ENCODE data around the gene DDB1. TPM values are rescaled to one million over a fixed set of nuclear protein-coding genes. Genes with fewer than 3 reads are reported as not detected.

The DDB1 gene
- total RNA-seq, 4 donors from 2014 or later: 102 to 164 (median 118) TPM

DNA sequence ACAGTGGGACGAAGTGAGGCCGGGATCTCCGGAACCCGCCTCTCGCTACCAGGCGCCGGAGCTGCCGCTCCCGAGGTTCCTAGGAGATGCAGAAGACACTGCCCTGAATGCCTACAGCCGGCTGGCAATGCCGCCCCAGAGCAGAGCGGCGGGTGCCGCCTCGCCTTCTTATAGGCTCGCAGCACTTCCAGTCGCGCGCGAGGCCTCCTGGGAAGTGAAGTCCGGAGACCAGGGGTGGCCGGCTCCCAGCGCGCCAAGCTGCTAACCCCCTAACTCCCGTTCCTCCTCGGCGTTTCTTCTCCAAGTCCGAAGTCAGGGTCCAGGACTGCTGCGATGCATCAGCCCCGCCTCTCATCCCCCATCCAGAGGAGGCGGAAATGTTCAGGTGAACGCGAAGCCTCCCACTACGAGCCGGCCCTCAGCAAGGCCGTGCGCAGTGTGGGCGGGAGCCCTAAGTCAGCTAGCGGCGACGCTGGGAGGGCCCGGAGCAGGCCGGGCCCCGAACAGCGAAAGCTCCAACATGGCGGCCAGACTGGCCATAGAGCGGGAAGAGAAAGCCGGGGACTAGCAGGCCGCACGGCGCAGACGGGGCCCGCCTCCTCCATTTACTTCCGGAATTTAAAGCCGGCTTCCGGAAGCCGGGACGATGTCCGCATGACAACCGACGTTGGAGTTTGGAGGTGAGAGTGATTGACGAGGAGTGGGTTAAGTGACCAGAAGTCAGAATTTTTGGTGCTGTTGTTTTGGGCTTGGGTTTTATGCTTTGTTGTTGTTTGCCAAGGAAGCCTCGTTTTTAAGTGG is 29.0 kb upstream of the DDB1 start, which contains the start of the genes CYB561A3 and TMEM138:
Gene CYB561A3 (minus strand): TSS at position 142 of the 801 bp plus-strand sequence. CDS start 5,169 bp downstream, outside the sequence.
Gene TMEM138 (plus strand): TSS at position 634 of the 801 bp plus-strand sequence. CDS start 2,017 bp downstream, outside the sequence.
- H3K4me1 ChIP-seq: peaks cover 30 to 42% (median 32%) of the 10 kb centered on the region in 4 donors
- peak within 1 kb of the TSS; percentile 66 to 94 (median 80) for H3K4me3 ChIP-seq
- WGBS: under 1% methylated on average over 24 of the region's 63 CpGs
- intact Hi-C loops (cut with DNase I): no loop called here
- no peaks in the 10 kb centered on the region for H3K27me3 ChIP-seq
- peaks cover 27 to 32% (median 32%) of the 10 kb centered on the region in 4 donors for H3K36me3 ChIP-seq
- peak within 1 kb of the TSS; percentile 92 to 100 (median 98) for H3K27ac ChIP-seq (replicated peaks in 1 of 4)
- H3K9me3 ChIP-seq: no peaks in the 10 kb centered on the region
- DNase-seq (ENCODE audit: extremely low spot score): peak; percentile 98
- TF ChIP-seq CTCF (IDR thresholded peaks at IDR 0.05) (no peak), EP300 (IDR thresholded peaks at IDR 0.05) (no peak), POLR2AphosphoS5 (IDR thresholded peaks at IDR 0.05) (peak; percentile 78 to 96), POLR2A (IDR thresholded peaks at IDR 0.05; ENCODE audit: low read depth) (peak; percentile 78)

DNA sequence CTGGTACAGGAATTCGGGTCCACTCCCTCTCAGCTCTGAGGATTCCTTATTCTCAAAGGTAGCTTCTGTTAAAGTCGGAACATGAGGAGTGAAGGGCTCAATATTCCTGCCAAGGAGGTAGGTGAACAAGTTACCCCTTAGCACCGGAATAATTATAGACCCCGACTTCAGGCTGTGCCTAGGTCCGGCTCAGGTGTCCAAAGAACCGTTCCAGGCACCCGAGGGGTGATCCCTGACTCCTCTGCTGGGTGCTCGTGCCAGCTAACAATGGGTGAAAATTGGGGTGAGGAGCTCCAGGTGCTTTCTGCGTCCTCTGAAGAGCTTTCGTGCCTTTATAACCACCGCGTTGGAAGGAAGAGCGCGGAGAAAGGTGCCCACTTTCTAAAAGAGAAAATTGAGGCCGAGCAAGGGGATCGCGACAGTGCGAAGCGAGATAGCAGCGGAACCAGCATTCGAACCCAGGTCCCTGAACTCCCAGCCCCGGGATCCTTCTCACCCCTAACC is 28.4 kb upstream of the DDB1 start:
- Histone ChIP-seq H3K36me3 (peaks cover 20 to 31% (median 27%) of the 10 kb centered on the region in 4 donors), H3K4me3 (peak overlapping the region; percentile 66 to 94 (median 80)), H3K9me3 (no peaks in the 10 kb centered on the region), H3K27ac (replicated peaks in 1 of 4) (peak overlapping the region; percentile 92 to 100 (median 98)), H3K27me3 (no peaks in the 10 kb centered on the region), H3K4me1 (peaks cover 30 to 42% (median 35%) of the 10 kb centered on the region in 4 donors)
- intact Hi-C loops (cut with DNase I): no loop called here
- no peak for TF ChIP-seq CTCF (IDR thresholded peaks at IDR 0.05)
- TF ChIP-seq POLR2A (IDR thresholded peaks at IDR 0.05; ENCODE audit: low read depth): no peak
- TF ChIP-seq EP300 (IDR thresholded peaks at IDR 0.05): no peak
- no peak for TF ChIP-seq POLR2AphosphoS5 (IDR thresholded peaks at IDR 0.05)
- no peak for DNase-seq (ENCODE audit: extremely low spot score)
- 2% methylated on average over 22 of the region's 22 CpGs for WGBS

GRCh38 chr11:61359516-61359915 is 26.6 kb upstream of the DDB1 start:
- Histone ChIP-seq H3K4me3 (no peak overlapping the region), H3K9me3 (no peaks in the 10 kb centered on the region), H3K27ac (replicated peaks in 1 of 4) (no peak overlapping the region), H3K36me3 (peaks cover 15 to 29% (median 20%) of the 10 kb centered on the region in 4 donors), H3K4me1 (peaks cover 30 to 42% (median 36%) of the 10 kb centered on the region in 4 donors), H3K27me3 (no peaks in the 10 kb centered on the region)
- 86% methylated on average over 6 of the region's 6 CpGs for whole genome bisulfite sequencing
- intact Hi-C loops (cut with DNase I): no loop called here
- TF ChIP-seq CTCF (IDR thresholded peaks at IDR 0.05) (no peak), POLR2AphosphoS5 (IDR thresholded peaks at IDR 0.05) (no peak), EP300 (IDR thresholded peaks at IDR 0.05) (no peak), POLR2A (IDR thresholded peaks at IDR 0.05; ENCODE audit: low read depth) (no peak)
- DNase-seq (ENCODE audit: extremely low spot score): no peak

- no peak for DNase-seq (ENCODE audit: extremely low spot score)
- Histone ChIP-seq H3K9me3 (no peaks in the 10 kb centered on the region), H3K27ac (replicated peaks in 1 of 4) (no peak overlapping the region), H3K4me3 (no peak overlapping the region), H3K27me3 (no peaks in the 10 kb centered on the region), H3K4me1 (peaks cover 29 to 37% (median 33%) of the 10 kb centered on the region in 4 donors), H3K36me3 (peaks cover 13 to 30% (median 22%) of the 10 kb centered on the region in 4 donors)
- TF ChIP-seq POLR2A (IDR thresholded peaks at IDR 0.05; ENCODE audit: low read depth) (no peak), POLR2AphosphoS5 (IDR thresholded peaks at IDR 0.05) (no peak), CTCF (IDR thresholded peaks at IDR 0.05) (no peak), EP300 (IDR thresholded peaks at IDR 0.05) (no peak)
- intact Hi-C loops (cut with DNase I): no loop called here
- 97% methylated on average over 11 of the region's 11 CpGs for WGBS
These were observed 25.7 kb upstream of the DDB1 start for GRCh38 chr11:61358566-61358965.

Measured in esophagus muscularis mucosa (tissue), 4 donors.